NCI-H2107 (cell line): ENCODE results near the gene OR51E1.

Source experiments
- DNase-seq: peaks from one replicate; lab custom pipeline; 2025; lab: John Stamatoyannopoulos, UW

OR51E1 gene

GRCh38 chr11:4654635-4655369 is 11.0 kb downstream of the OR51E1 start:
- DNase-seq = no peak

GRCh38 chr11:4658629-4659445 is 15.1 kb downstream of the OR51E1 start:
- DNase-seq = no peak

GRCh38 chr11:4662876-4663275 is 19.1 kb downstream of the OR51E1 start:
- no peak for DNase-seq

DNA sequence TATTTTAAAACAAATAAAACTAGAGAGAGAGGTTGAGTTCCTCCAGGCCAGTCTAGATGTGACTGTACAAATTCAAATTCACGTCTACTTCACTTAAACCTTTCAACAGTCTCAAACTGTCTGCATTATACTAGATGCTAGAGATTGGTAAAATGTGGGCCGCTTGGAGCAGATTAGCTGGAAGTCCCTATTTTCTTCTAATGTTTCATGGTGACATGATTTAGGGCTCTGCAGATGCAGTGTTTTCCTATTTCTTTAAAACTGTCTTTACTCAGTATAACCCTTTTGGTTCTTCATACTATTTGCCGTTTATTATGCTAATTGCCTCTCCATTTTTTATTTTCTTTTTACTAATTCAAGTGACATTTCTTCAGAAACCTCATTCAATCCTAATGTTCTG is 20.4 kb downstream of the OR51E1 start:
- no peak for DNase-seq

- no peak for DNase-seq
These were observed 21.0 kb downstream of the OR51E1 start for GRCh38 chr11:4664786-4665185.

DNA sequence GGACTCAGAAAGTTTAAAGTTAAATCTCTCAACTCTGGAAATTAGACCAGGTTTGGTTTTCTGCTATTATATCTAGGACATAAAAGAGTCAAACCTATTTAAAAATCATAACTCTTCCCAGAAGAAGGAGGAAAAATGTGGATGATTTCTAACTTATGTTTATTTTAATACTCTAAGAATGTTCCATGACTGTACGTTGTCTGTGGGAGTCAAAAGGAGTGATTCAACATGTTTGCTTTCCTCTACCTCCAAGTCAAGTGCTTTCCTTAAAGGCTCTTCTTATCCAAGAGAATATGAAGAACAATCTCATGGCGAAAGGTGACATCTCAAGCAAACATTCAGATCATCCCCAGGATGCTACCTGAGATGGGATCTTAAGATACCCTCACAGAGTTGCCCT is 21.6 kb downstream of the OR51E1 start:
- no peak for DNase-seq

DNA sequence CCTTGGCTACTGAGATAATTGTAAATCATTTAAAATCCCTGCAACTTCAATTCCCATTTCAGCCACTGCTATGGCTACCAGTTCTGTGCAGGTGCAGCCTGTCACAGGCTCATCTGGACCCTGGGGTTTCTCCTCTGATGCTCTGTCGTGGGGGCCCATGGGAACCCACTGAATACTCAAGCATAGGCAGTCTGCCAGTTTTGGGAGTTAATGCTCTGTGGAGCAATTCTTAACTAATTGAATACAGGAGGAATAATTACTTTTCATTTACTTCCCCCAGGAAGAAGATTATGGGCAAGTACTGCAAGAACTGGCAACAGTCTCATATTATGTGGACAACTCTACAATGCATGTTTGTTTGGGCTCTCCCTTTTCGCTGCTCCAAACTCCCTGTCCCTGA is 28.0 kb downstream of the OR51E1 start:
- DNase-seq = no peak

GRCh38 chr11:4672470-4672869 is 28.7 kb downstream of the OR51E1 start:
- DNase-seq = no peak

DNA sequence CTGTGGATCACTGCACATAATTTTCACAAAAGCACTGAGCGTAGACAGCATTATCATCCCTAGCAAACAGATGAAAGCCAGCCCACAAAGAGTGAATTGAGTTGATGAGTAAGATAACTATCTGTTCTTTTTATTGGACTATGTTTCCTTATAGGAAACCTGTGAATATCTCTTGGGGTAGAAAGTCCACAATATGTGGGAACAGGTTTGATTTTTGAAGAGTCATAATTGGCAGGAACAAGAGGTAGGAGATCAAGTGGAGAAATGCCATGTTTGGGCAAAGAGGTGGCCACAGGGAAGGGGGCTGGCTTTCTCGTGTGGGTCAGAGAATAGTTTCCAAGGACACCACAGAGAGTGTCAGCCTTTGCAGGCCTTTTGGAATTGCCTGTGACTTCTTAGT is 30.0 kb downstream of the OR51E1 start:
- DNase-seq = no peak

GRCh38 chr11:4677948-4678347 is 34.2 kb downstream of the OR51E1 start:
- DNase-seq = no peak

GRCh38 chr11:4680341-4680740 is 36.6 kb downstream of the OR51E1 start:
- DNase-seq = no peak

DNA sequence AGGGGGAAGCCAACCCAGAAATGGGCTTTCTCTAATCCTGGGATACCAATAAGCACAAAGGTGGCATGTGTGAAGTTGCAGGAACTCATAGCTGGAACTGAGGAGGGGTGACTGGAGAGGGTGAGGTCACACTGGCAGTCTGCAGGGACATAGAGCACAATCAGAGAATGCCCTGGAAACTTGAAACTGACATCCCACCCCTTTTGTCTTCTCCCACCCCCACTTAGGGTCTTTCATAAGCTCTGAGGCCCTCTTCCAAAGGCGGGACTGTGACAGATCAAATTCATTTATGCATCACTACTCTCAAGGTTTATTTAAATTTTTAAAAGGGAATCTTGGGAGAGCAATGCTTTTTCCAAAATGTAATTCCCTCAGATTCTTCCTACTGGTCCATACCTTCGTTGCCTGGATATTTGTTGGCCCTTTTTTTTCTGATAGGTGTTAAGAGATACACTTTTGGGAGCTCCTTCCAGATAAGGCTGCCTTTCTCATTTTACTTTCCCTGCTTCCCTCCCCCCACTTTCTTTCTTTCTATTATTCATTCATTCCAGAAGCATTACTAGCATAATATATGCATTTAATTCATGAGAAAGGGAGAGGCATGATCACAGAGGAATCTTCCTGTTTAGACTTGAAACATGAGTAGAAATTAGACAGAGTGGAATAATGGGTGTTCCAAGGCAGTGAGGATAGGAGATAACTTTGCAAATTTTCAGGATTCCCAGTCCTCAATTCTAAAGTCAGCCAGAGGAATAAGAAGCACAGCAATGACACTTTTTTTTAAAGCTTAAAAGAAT is 39.0 kb downstream of the OR51E1 start:
- DNase-seq = no peak

GRCh38 chr11:4684631-4685285 is 41.0 kb downstream of the OR51E1 start:
- peak; percentile 15 for DNase-seq

DNA sequence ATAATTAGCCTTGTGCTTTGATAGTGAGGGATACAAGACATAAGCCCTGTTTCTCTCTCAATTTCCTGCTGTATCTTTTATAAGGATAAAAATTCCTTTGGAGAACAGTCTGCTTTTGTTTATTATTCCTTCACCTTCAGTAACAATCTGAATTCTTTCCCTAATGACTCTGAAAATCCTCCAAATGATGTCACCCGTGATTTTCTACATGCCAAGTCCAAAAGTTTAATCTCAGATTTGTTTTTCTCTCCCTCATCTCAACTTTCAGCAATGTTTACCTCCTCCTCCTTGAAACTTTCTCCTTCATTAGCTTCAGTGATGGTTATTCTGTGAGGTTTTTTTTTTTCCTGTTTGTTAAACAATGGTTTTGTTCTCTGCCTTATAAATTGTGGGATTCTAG is 51.7 kb downstream of the OR51E1 start:
- DNase-seq = no peak

DNA sequence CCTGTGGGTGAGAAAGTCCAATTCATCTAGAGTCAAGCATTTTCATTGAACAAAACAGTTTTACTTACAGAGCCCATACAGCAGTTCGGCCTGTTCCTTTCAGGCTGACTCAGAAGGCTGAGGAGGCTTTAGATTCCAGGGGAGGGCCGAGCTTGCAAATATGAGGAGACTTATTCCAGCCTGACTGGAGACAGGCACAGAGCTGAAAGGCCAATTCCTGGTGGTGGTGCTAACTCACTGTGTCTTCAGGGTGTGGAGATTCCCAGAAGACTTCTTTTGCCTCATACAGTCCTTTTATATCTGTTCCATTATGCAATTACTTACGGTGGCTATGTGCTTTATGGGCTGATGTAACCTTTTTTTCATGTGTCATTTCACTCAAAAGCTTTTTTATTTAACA is 53.8 kb downstream of the OR51E1 start, which contains the start of gene OR51E2:
Gene OR51E2, minus strand, starts transcription at position 269 of the 400 bp plus-strand sequence. CDS start 15,142 bp downstream, outside the sequence.
- DNase-seq = no peak

DNA sequence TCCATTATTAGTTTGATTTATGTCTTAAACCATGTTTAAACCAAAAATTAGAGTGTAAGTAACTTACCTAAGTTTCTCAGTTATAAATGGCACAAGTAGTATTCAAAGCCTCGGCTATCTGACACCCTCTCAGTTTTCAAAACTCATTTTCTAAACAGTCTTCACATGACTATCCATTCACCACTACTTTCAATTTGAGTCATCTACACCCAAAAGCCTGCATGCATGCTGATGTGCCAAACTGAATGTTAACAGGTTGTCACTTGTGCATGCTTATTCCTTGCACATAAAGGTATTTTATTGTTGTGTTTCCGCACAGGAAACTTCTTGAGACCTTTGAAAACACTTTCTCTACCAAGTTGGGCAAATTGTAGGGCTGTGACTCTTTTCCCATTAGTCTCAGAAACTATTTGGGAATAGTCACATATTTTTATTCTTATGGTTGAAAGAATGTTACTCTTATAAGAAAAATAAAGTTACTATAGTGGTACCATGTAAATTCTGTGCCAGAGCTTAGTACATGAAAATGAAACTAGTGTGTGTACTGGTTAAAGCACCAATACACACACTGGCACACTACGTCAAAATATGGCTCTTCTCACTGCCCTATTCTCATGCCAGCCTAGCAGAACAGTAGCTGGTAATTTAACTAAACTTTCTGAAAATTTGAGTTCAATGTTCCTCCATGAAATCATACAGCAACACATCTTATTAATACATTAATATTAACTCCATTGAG is 56.1 kb downstream of the OR51E1 start:
- DNase-seq = no peak

- no peak for DNase-seq
These were observed 56.6 kb downstream of the OR51E1 start for GRCh38 chr11:4700436-4700820.

DNA sequence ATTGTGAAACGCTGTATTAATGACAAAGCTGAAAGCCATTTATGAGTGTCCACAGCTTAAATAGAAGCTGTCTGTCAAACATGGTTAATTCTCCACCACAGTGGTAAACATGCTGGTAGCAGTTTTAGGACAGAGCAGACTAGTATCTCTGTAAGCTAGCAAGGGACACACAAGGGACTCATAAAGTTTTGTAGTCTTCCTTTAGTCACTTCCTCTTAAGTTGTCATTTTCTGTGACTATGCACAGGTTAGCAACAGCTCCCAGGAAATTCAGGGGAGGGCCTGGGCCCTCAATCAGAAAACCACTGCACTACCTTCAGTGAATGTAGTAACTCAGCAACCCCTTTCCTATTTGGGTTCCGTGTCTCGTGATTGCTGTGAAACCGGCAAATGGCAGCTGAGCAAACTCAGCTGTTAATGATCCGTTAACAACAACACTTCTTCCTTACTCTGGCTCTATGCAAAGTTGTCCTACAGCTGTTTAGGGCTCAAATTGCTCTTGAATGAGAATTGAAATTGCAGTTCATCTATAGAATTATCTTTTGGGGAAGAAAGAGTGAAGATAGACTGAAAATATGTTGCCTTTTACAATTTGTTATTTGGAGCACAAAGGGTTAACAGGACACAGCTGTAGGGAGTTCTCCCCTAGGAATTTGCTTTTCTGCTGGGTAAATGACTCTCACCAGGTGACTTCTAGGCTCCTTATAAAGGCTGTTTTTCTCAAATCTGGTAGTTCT is 60.4 kb downstream of the OR51E1 start, which contains the start of gene MMP26:
Gene MMP26, plus strand, starts transcription at position 731 of the 736 bp plus-strand sequence.
- peak; percentile 54 for DNase-seq

DNA sequence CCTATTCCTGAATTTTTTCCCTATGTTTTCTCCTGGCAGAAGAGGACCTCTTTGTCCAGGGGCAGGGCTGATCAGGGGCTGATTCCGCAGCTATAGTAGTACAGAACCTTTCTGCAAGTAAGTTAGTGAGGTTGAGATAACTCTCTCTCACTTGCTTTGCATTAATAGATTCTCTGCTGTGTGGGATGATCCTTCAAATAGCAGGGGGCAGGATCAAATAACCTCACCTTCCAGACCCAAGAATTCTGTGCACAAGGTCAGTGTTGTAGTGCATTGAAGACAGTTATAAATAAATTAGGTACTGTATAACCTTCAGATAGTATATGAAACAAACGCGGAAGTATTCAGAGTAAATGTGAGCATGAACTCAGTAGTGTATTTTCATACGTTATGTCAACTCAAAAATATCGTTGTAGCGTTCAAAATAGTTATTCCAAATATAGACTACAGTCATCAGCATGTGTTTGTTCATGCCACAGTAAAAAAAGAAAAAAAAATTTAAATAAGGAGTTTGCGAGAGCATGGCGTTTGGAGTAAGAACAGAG is 61.1 kb downstream of the OR51E1 start:
- DNase-seq = no peak
